Esophagus squamous epithelium (tissue), 4 donors: ENCODE results near the gene WEE2.
"Not testable (repeated sequence)": the region's sequence is repeated elsewhere in the genome, so short reads cannot be mapped to it uniquely, and the experiment has no call there.

Source experiments
- CTCF ChIP-seq, 6 experiments: fragments of 450-650 bp in 4 of 6; fragments of 200-600 bp in 2 of 6; sonication (generic) in 2 of 6; IDR thresholded peaks; one replicate each; pipeline ENCODE4 v1.5.1; 2016 to 2019; ENCODE audit warnings: antibody characterized with exemption in 6 of 6, mild to moderate bottlenecking in 4 of 6, moderate library complexity in 4 of 6
- POLR2A ChIP-seq, 4 donors: fragments of 450-650 bp; IDR thresholded peaks; one replicate each; pipeline ENCODE4 v1.6.1; 2017; ENCODE audit warnings: antibody characterized with exemption in 4 of 4, mild to moderate bottlenecking in 4 of 4, moderate library complexity in 3 of 4

- TF ChIP-seq CTCF, POLR2A (IDR thresholded peaks at IDR 0.05): not testable (repeated sequence)
Measured at GRCh38 chr7:141689072-141689825, 18.9 kb upstream of the WEE2 start.
